ENCODE results near the gene LHFPL6.

DNA sequence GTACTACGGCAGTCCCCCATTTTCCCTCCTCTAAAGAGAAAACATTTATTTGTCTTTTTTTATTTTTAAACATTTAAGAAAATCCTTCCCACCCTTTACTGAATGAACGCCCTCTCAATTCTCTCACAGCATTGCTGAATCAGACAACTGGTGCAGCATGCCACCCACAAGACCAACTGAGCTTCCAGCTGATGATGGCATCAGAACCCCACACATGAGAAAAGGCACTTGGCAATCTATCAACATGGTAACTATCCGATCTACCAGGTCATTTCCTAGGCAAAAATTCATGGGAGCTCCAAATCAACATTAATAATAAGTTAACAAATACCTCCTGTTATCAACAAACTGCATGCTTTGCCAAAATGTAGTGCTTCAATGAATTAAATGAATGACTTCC lies 43.1 kb downstream of the LHFPL6 start:
- TF ChIP-seq EZH2phosphoT487 (IDR thresholded peaks at IDR 0.05; ENCODE audit: unreplicated experiment) (no peak), ETS1 (IDR thresholded peaks at IDR 0.05) (no peak), CREB1 (CRISPR knock-in tag; IDR thresholded peaks at IDR 0.05; ENCODE audit: low read depth) (no peak), EZH2 (IDR thresholded peaks at IDR 0.05; ENCODE audit: low read depth, unreplicated experiment) (no peak), JUNB (IDR thresholded peaks at IDR 0.05; ENCODE audit: unreplicated experiment) (no peak), NANOG (IDR thresholded peaks at IDR 0.05; ENCODE audit: borderline replicate concordance) (no peak)
- TF ChIP-seq, protein P1, sequence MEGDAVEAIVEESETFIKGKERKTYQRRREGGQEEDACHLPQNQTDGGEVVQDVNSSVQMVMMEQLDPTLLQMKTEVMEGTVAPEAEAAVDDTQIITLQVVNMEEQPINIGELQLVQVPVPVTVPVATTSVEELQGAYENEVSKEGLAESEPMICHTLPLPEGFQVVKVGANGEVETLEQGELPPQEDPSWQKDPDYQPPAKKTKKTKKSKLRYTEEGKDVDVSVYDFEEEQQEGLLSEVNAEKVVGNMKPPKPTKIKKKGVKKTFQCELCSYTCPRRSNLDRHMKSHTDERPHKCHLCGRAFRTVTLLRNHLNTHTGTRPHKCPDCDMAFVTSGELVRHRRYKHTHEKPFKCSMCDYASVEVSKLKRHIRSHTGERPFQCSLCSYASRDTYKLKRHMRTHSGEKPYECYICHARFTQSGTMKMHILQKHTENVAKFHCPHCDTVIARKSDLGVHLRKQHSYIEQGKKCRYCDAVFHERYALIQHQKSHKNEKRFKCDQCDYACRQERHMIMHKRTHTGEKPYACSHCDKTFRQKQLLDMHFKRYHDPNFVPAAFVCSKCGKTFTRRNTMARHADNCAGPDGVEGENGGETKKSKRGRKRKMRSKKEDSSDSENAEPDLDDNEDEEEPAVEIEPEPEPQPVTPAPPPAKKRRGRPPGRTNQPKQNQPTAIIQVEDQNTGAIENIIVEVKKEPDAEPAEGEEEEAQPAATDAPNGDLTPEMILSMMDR (conservative IDR thresholded peaks at IDR 0.05; ENCODE audit: low read depth in 2 of 2): no peak

Data from GM23338 (cell line).